Neural cell (in vitro differentiated cells): ENCODE data around the gene CERS2. TPM values are rescaled to one million over a fixed set of nuclear protein-coding genes. Genes with fewer than 3 reads are reported as not detected.
A peak's percentile ranks its signal among the peaks of the same experiment; 100 is the strongest.

ENCODE experiments used
- H2AFZ ChIP-seq: fragments of 200-600, 300-800 bp; sonication (generic), shearing (Covaris generic); 2 replicates; pipeline ENCODE4 v1.6.0; 2014; ENCODE audit warnings: low read depth, mild to moderate bottlenecking, antibody characterized with exemption, low read length, moderate library complexity
- H3F3A ChIP-seq: fragments of 200-600 bp; shearing (Covaris generic); 2 replicates; pipeline ENCODE4 v1.6.1; 2016; ENCODE audit warnings: mild to moderate bottlenecking, moderate library complexity, mixed read lengths, antibody characterized with exemption, low read length; ENCODE audit not compliant: insufficient read depth, poor library complexity, severe bottlenecking
- H3K27ac ChIP-seq: fragments of 200-600, 300-800 bp; sonication (generic), shearing (Covaris generic); 2 replicates; pipeline ENCODE4 v1.5.1; 2014; ENCODE audit warnings: mild to moderate bottlenecking, low read length, moderate library complexity
- H3K27me3 ChIP-seq: fragments of 300-800, 200-600 bp; sonication (generic), shearing (Covaris generic); 2 replicates; pipeline ENCODE4 v1.6.0; 2014; ENCODE audit warnings: mild to moderate bottlenecking, low read depth, low read length, moderate library complexity; ENCODE audit not compliant: insufficient read depth
- H3K36me3 ChIP-seq: fragments of 300-800, 200-600 bp; sonication (generic), shearing (Covaris generic); 2 replicates; pipeline ENCODE4 v1.5.1; 2014; ENCODE audit warnings: mild to moderate bottlenecking, antibody characterized with exemption, low read length, moderate library complexity; ENCODE audit not compliant: insufficient read depth
- H3K4me2 ChIP-seq: fragments of 300-800, 200-600 bp; sonication (generic), shearing (Covaris generic); 2 replicates; pipeline ENCODE4 v1.6.0; 2014; ENCODE audit warnings: mild to moderate bottlenecking, low read length
- H3K4me3 ChIP-seq: fragments of 300-800, 200-600 bp; sonication (generic), shearing (Covaris generic); 2 replicates; pipeline ENCODE4 v1.5.1; 2014; ENCODE audit warnings: mild to moderate bottlenecking, low read length, moderate library complexity
- H3K79me2 ChIP-seq: fragments of 200-600 bp; shearing (Covaris generic); replicated peaks from 2 replicates; pipeline ENCODE4 v1.6.0; 2014; ENCODE audit warnings: mild to moderate bottlenecking, low read length, moderate library complexity; ENCODE audit not compliant: insufficient read depth
- H3K9ac ChIP-seq: fragments of 300-800, 200-600 bp; sonication (generic), shearing (Covaris generic); 2 replicates; pipeline ENCODE4 v1.6.1; 2016; ENCODE audit warnings: mild to moderate bottlenecking, low read length, mixed read lengths
- H3K9me2 ChIP-seq: fragments of 200-600 bp; shearing (Covaris generic); 2 replicates; pipeline ENCODE4 v1.6.1; 2016; ENCODE audit warnings: mild to moderate bottlenecking, low read length, mixed read lengths; ENCODE audit not compliant: insufficient read depth
- H3K9me3 ChIP-seq: fragments of 200-600, 300-800 bp; sonication (generic), shearing (Covaris generic); 2 replicates; pipeline ENCODE4 v1.6.1; 2016; ENCODE audit warnings: mild to moderate bottlenecking, mixed run types, low read length, moderate library complexity, mixed read lengths
- H4K20me1 ChIP-seq: fragments of 200-600 bp; shearing (Covaris generic); 2 replicates; pipeline ENCODE4 v1.6.1; 2016; ENCODE audit warnings: mild to moderate bottlenecking, mixed run types; ENCODE audit not compliant: insufficient read depth
- CTCF ChIP-seq: fragments of 450-650 bp; IDR thresholded peaks from 2 replicates; pipeline ENCODE4 v1.5.1; 2014; ENCODE audit warnings: antibody characterized with exemption, mild to moderate bottlenecking, moderate library complexity; ENCODE audit not compliant: poor library complexity, severe bottlenecking
- EP300 ChIP-seq: fragments of 450-650 bp; conservative IDR thresholded peaks from 2 replicates; pipeline ENCODE4 v1.6.1; 2014; ENCODE audit warnings: antibody characterized with exemption, mild to moderate bottlenecking, moderate library complexity; ENCODE audit not compliant: poor library complexity, severe bottlenecking
- EZH2 ChIP-seq: fragments of 200-600, 300-800 bp; shearing (Covaris generic), sonication (generic); IDR thresholded peaks from 2 replicates; pipeline ENCODE4 v1.6.1; 2014; ENCODE audit warnings: antibody characterized with exemption, low read length, borderline replicate concordance, mild to moderate bottlenecking; ENCODE audit not compliant: insufficient read depth, poor library complexity, severe bottlenecking
- MXI1 ChIP-seq: fragments of 450-650 bp; conservative IDR thresholded peaks from 2 replicates; pipeline ENCODE4 v1.6.1; 2014; ENCODE audit warnings: antibody characterized with exemption, mild to moderate bottlenecking; ENCODE audit not compliant: poor library complexity, severe bottlenecking
- POLR2AphosphoS5 ChIP-seq: IDR thresholded peaks from 2 replicates; pipeline ENCODE4 v1.6.1; 2012
- RAD21 ChIP-seq: fragments of 450-650 bp; conservative IDR thresholded peaks from 2 replicates; pipeline ENCODE4 v1.6.1; 2014; ENCODE audit warnings: antibody characterized with exemption, mild to moderate bottlenecking, moderate library complexity
- REST ChIP-seq: IDR thresholded peaks from 2 replicates; pipeline ENCODE4 v1.6.1; 2012; ENCODE audit warnings: borderline replicate concordance
- SMC3 ChIP-seq: fragments of 450-650 bp; conservative IDR thresholded peaks from 2 replicates; pipeline ENCODE4 v1.6.1; 2014; ENCODE audit warnings: antibody characterized with exemption, mild to moderate bottlenecking, moderate library complexity; ENCODE audit not compliant: poor library complexity
- TAF1 ChIP-seq: IDR thresholded peaks from 2 replicates; pipeline ENCODE4 v1.6.1; 2012; ENCODE audit warnings: low read depth
- polyA plus RNA-seq: library from polyadenylated mRNA; depleted of rRNA; stranded (reverse); fragments of >200 nt; gene quantifications from 2 replicates; pipeline ENCODE4 v1.2.3, GENCODE V29; 2014

The CERS2 gene
- polyA plus RNA-seq, 1 donor from 2014 or later = 39.1 TPM

GRCh38 chr1:150997126-150997872 lies 22.7 kb upstream of the CERS2 start (continued):
- TF ChIP-seq REST = no peak
- no peak for TF ChIP-seq MXI1

DNA sequence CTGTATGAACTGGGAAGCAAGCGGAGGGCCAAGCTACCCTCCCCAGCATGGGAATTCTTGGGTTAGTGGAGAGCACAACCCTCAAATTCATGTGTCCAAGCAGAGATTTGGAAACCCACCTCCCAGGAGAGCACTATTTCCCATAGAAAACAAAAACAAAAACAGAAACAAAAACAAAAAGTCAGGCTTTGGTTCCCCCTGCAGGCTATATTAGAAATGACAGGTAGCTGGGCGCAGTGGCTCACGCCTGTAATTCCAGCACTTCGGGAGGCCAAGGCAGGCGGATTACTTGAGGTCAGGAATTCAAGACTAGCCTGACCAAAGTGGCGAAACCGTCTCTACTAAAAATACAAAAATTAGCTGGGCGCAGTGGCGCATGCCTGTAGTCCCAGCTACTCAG lies 21.3 kb upstream of the CERS2 start:
- no peaks in the 10 kb centered on the region for H3K9me3 ChIP-seq
- H3K36me3 ChIP-seq = no peaks in the 10 kb centered on the region
- no peak overlapping the region for H3K27ac ChIP-seq
- no peaks in the 10 kb centered on the region for H3K27me3 ChIP-seq
- H3K9ac ChIP-seq = no peak overlapping the region
- TF ChIP-seq RAD21 (peak; percentile 75), CTCF (peak; percentile 81), SMC3 (peak; percentile 65), POLR2AphosphoS5 (no peak), MXI1 (no peak)
- H3K4me2 ChIP-seq = no peak overlapping the region
- no peaks in the 10 kb centered on the region for H4K20me1 ChIP-seq
- no peak overlapping the region for H2AFZ ChIP-seq
- no peaks in the 10 kb centered on the region for H3F3A ChIP-seq
- H3K9me2 ChIP-seq = no peaks in the 10 kb centered on the region
- no peaks in the 10 kb centered on the region for H3K79me2 ChIP-seq
- H3K4me3 ChIP-seq = no peak overlapping the region

DNA sequence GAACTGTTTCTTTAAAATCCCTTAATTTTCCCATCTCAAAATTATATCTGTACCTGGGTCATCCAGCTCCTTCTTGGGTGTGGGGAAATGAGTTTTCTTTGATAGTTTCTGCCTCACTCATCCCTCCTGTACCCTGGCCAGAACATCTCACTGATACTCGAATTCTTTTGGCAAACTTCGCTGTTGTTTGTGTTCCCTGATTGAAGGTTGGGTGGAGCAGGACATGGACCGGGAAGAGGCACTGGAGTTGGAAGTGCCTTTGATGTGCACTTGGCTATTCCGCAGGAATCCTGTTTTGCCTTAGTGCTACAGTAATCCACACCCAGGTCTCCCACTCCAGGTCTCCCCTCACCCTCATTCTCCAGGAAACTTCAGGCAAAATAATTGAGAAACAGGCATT lies 20.8 kb upstream of the CERS2 start:
- Histone ChIP-seq H3K9me3 (no peaks in the 10 kb centered on the region), H3K79me2 (no peaks in the 10 kb centered on the region), H4K20me1 (no peaks in the 10 kb centered on the region), H3K9ac (no peak overlapping the region), H3F3A (no peaks in the 10 kb centered on the region), H3K27me3 (no peaks in the 10 kb centered on the region), H3K36me3 (no peaks in the 10 kb centered on the region), H3K4me2 (no peak overlapping the region), H3K27ac (no peak overlapping the region), H3K9me2 (no peaks in the 10 kb centered on the region), H3K4me3 (no peak overlapping the region), H2AFZ (no peak overlapping the region)
- TF ChIP-seq REST = no peak
- TF ChIP-seq MXI1 = no peak
- TF ChIP-seq EZH2 = no peak
- no peak for TF ChIP-seq POLR2AphosphoS5
- no peak for TF ChIP-seq SMC3
- no peak for TF ChIP-seq TAF1
- TF ChIP-seq RAD21 = no peak
- no peak for TF ChIP-seq CTCF
- no peak for TF ChIP-seq EP300
